ENCODE data around the gene MGP.

MGP gene

GRCh38 chr12:14836336-14837210, 49.1 kb downstream of the MGP start:
- no peaks in the 10 kb centered on the region for H3K9me3 Mint-ChIP-seq
- H3K4me1 Mint-ChIP-seq (ENCODE audit: low read depth): peaks cover 2% of the 10 kb centered on the region
- no peak overlapping the region for H3K27ac Mint-ChIP-seq
- H3K36me3 Mint-ChIP-seq (ENCODE audit: low read depth): no peaks in the 10 kb centered on the region
- DNase-seq: no peak
- no peak overlapping the region for H3K4me3 Mint-ChIP-seq
- H3K27me3 Mint-ChIP-seq: peaks cover 31% of the 10 kb centered on the region

- DNase-seq: no peak
- Mint-ChIP-seq H3K4me1 (ENCODE audit: low read depth) (peaks cover 2% of the 10 kb centered on the region), H3K9me3 (no peaks in the 10 kb centered on the region), H3K27me3 (peaks cover 28% of the 10 kb centered on the region), H3K36me3 (ENCODE audit: low read depth) (no peaks in the 10 kb centered on the region), H3K27ac (no peak overlapping the region), H3K4me3 (no peak overlapping the region)
Observed at GRCh38 chr12:14834509-14834908, 51.1 kb downstream of the MGP start.

- H3K36me3 Mint-ChIP-seq (ENCODE audit: low read depth): no peaks in the 10 kb centered on the region
- H3K9me3 Mint-ChIP-seq: no peaks in the 10 kb centered on the region
- H3K27me3 Mint-ChIP-seq: peaks cover 22% of the 10 kb centered on the region
- H3K4me1 Mint-ChIP-seq (ENCODE audit: low read depth): peaks cover 2% of the 10 kb centered on the region
- no peak overlapping the region for H3K27ac Mint-ChIP-seq
- DNase-seq: no peak
- H3K4me3 Mint-ChIP-seq: no peak overlapping the region
Observed at GRCh38 chr12:14833952-14834351, 51.7 kb downstream of the MGP start.

GRCh38 chr12:14833336-14833735, 52.3 kb downstream of the MGP start:
- Mint-ChIP-seq H3K4me1 (ENCODE audit: low read depth) (peaks cover 2% of the 10 kb centered on the region), H3K27ac (no peak overlapping the region), H3K27me3 (peaks cover 22% of the 10 kb centered on the region), H3K36me3 (ENCODE audit: low read depth) (no peaks in the 10 kb centered on the region), H3K9me3 (no peaks in the 10 kb centered on the region), H3K4me3 (no peak overlapping the region)
- DNase-seq: no peak

Data from activated T-cell treated with anti-CD3 and anti-CD28 coated beads, Interleukin-2, amount 50 U/mL, for 24 hours (primary cell).